ENCODE results near the gene AIMP1. TPM values are rescaled to one million over a fixed set of nuclear protein-coding genes. Genes with fewer than 3 reads are reported as not detected.
"Not testable (repeated sequence)": the region's sequence is repeated elsewhere in the genome, so short reads cannot be mapped to it uniquely, and the experiment has no call there.

The AIMP1 gene
- total RNA-seq, 1 donor: 51.4 TPM

DNA sequence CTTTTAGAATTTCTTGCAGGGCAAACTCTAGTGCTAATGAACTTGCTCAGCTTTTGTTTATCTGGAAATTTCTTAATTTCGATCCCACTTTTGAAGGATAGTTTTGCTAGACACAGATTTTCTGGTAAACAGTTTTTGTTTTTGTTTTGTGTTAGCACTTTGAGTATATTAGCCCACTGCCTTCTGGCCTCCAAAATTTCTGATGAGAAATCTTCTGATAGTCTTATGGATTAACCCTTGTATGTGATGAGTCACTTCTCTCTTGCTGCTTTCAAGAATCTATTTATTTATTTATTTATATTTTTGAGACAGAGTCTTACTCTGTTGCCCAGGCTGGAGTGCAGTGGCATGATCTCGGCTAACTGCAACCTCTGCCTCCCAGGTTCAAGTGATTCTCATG is 79.2 kb downstream of the AIMP1 start:
- Histone ChIP-seq H3K27me3 (ENCODE audit: insufficient read depth, low read length) (no peaks in the 10 kb centered on the region), H3K4me3 (ENCODE audit: low read length) (no peak overlapping the region), H3K9me3 (ENCODE audit: low read depth, low read length) (peaks cover 14% of the 10 kb centered on the region), H3K4me1 (ENCODE audit: insufficient read depth, low read length) (no peaks in the 10 kb centered on the region)

DNA sequence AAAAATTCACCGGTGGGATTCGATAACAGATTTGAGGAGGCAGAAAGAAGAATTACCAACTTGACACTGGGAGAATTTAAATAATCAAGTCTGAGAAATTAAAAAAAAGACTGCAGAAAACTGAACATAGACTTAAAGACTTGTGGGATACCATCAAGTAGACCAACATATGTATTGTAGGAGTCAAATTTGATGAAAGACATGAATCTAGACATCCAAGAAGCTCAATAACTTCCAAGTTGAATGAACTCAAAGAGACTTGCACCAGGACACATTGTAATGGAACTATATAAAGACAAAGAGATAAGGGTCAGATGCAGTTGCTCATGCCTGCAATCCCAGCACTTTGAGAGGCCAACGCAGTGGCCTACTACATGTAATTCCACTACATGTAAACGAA is 82.5 kb downstream of the AIMP1 start:
- not testable (repeated sequence) for H3K4me1 ChIP-seq (ENCODE audit: insufficient read depth, low read length); H3K4me3 ChIP-seq (ENCODE audit: low read length); H3K27me3 ChIP-seq (ENCODE audit: insufficient read depth, low read length)
- peaks cover 14% of the 10 kb centered on the region for H3K9me3 ChIP-seq (ENCODE audit: low read depth, low read length)

Other genes with a start within 250 kb of the AIMP1 start
- gene TBCK, start 341 bp upstream of the AIMP1 start, total RNA-seq: 31.7 TPM
- gene GIMD1, start 52.2 kb downstream of the AIMP1 start, total RNA-seq: not detected